Measurements from ENCODE around the gene CPTP.

Gene CPTP

DNA sequence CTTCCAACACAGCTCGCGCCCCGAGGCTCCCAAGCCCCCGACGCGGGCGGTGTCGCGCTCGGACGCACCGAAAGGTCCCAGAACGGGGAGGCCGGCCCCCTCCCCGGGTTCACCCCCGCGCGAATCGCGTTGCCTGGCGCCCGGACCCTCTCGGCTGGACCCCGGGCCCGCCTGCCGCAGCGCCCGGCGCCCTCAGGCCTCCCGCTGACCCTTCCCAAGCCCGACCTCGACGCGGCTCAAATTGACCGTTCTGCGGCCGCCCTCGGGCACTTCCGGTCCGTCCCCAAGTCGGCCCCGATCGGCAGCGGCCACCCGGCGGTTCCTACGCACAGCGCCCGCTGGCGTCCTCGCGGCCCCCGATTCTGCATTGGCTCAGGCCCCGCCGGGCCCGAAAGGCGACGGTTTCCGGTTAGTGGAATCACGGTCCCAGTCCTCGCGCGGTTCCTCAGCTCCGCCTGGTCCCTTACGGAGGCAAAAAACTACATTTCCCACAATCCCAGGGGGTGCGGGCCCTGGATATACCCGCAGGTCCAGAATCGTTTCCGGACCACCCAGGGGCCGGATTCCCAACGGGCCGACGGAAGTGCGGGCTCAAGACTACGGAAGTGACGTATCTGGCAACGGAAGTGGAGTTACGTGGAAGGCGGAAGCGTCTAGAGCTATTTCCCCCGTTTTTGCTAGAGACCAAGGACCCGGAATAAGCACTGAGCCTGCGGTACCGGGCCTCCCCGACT, 50.5 kb downstream of the CPTP start, which contains the start of gene AURKAIP1:
TSS of gene AURKAIP1 (minus strand) at position 279 of the 734 bp plus-strand sequence. CDS start 451 bp downstream, outside the sequence.
- Mint-ChIP-seq H3K4me3 (peak within 1 kb of the TSS; percentile 89), H3K4me1 (ENCODE audit: low read depth) (peaks cover 37% of the 10 kb centered on the region), H3K9me3 (no peaks in the 10 kb centered on the region), H3K27me3 (no peaks in the 10 kb centered on the region), H3K27ac (peak within 1 kb of the TSS; percentile 91), H3K36me3 (ENCODE audit: low read depth) (peaks cover 13% of the 10 kb centered on the region)

DNA sequence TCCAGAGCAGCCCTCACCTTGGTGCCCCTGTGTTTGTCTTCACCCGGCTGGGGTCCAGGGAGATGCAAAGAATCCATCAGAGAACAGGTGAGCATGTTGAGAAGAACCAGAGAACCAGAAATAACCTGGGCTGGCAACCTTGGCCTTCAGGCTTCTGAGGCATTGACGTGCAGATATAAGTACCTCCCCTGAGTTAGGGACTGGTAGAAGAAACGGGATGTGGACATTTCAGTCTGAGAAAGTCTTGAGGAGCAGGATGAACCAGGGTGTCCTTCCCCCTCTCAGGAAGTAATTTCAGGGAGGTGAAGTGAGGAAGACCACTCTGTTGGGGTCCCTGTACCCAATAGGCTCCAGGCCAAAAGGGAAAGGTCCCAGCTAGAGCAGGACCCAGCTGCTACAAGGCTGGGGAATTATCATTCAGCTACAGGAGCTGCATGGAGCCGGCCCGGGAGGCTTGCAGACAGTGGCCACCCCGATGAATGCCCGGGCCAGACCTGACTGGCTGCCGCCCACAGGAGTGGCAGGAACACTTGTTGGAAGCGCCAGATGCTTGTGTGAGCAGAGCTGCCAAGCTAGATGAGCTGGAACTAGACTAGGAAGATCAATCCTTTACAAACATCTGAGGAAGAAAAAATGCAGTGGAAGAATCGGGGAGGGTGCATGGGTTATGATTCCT, 52.1 kb downstream of the CPTP start:
- Mint-ChIP-seq H3K27ac (peak overlapping the region; percentile 18), H3K36me3 (ENCODE audit: low read depth) (peaks cover 13% of the 10 kb centered on the region), H3K4me1 (ENCODE audit: low read depth) (peaks cover 25% of the 10 kb centered on the region), H3K4me3 (peak overlapping the region; percentile 89), H3K9me3 (no peaks in the 10 kb centered on the region), H3K27me3 (no peaks in the 10 kb centered on the region)

DNA sequence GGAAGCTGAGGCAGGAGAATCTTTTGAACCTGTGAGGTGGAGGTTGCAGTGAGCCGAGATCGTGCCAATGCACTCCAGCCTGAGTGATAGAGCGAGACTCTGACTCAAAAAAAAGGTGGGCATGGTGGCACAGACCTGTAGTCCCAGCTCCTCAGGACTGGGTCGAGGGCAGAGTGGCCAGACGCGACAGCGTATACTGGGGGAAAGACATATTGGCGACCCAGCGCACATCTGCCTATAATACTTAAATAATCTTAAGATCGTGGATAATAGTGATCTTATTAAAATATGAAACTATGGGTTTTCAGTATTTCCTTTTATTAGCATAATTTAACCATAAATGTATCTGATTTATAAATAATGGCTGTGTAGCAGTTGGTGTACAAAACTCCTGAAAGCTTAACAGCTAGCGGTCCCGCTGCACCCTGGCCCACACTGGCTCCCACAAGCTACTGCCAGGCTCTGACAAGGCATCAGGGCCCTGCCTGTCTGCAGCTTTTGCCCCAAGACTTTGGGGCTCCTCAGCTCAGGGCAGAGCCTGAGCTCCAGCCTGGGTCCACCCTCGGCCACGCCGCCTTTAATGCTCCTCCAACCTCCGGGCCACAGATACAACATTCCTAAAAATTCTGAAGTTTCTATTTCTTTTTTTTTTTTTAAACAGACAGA, 53.1 kb downstream of the CPTP start:
- Mint-ChIP-seq H3K36me3 (ENCODE audit: low read depth) (peaks cover 13% of the 10 kb centered on the region), H3K27ac (no peak overlapping the region), H3K27me3 (no peaks in the 10 kb centered on the region), H3K9me3 (no peaks in the 10 kb centered on the region), H3K4me3 (no peak overlapping the region), H3K4me1 (ENCODE audit: low read depth) (peaks cover 15% of the 10 kb centered on the region)

Measured in stimulated activated naive CD8-positive, alpha-beta T cell treated with anti-CD3 and anti-CD28 coated beads, Interleukin-15, Interleukin-2, amounts not matched to agents 100 ng/mL and 50 ng/mL, for 24 hours (primary cell).